H4 (cell line): ENCODE measurements around the gene VDR. TPM values are rescaled to one million over a fixed set of nuclear protein-coding genes. Genes with fewer than 3 reads are reported as not detected.

Experiments
- DNase-seq: peaks from one replicate; pipeline ENCODE4 v3.0.0-alpha.2; 2015; ENCODE audit warnings: low spot score
- total RNA-seq: library from RNA; depleted of rRNA; stranded (reverse); fragments of >200 nt; shearing (Covaris generic); gene quantifications from 2 replicates; pipeline ENCODE4 v1.2.3, GENCODE V29; 2014; rRNA removed

The VDR gene
- total RNA-seq, 1 experiment from 2014 or later = 7.3 TPM

GRCh38 chr12:47793015-47793681 lies 111.6 kb downstream of the VDR start:
- DNase-seq = no peak

GRCh38 chr12:47791874-47792273 lies 112.9 kb downstream of the VDR start:
- no peak for DNase-seq

Other genes with a start within 250 kb of the VDR start
- gene RPAP3, start 199.0 kb downstream of the VDR start, total RNA-seq = 29.9 and 41.6 TPM in 2 replicates
- not detected in 2 replicates for gene ENDOU, start 179.5 kb downstream of the VDR start, total RNA-seq
- gene RAPGEF3, start 146.1 kb downstream of the VDR start, total RNA-seq = 2.0 and 3.0 TPM in 2 replicates
- gene SLC48A1, start 131.8 kb downstream of the VDR start, total RNA-seq = 11.9 and 14.0 TPM in 2 replicates
- gene HDAC7, start 85.1 kb downstream of the VDR start, total RNA-seq = 10.0 and 13.7 TPM in 2 replicates
- 294 and 314 TPM in 2 replicates for gene TMEM106C, start 58.6 kb upstream of the VDR start, total RNA-seq
- not detected in 2 replicates for gene COL2A1, start 99.5 kb upstream of the VDR start, total RNA-seq
- gene SENP1, start 201.1 kb upstream of the VDR start, total RNA-seq = 29.2 and 35.8 TPM in 2 replicates
- 52.7 and 56.5 TPM in 2 replicates for gene PFKM, start 214.4 kb upstream of the VDR start, total RNA-seq